Sigmoid colon (tissue), 7 donors: ENCODE measurements around the gene ZFAND3. TPM values are rescaled to one million over a fixed set of nuclear protein-coding genes. Genes with fewer than 3 reads are reported as not detected.

Experiments used
- DNase-seq: peaks from one replicate; pipeline ENCODE4 v3.0.0-alpha.2; 2019
- H3K27ac ChIP-seq, 4 donors: fragments of 200-600 bp; sonication (generic); one replicate each; pipeline ENCODE4 v1.5.1; 2016 to 2019; ENCODE audit warnings: mild to moderate bottlenecking in 1 of 4
- H3K27me3 ChIP-seq, 3 donors: fragments of 200-600 bp; sonication (generic); one replicate each; pipeline ENCODE4 v1.5.1; 2019; ENCODE audit warnings: mild to moderate bottlenecking in 1 of 3
- H3K36me3 ChIP-seq, 4 donors: fragments of 200-600 bp; sonication (generic); one replicate each; pipeline ENCODE4 v1.5.1; 2016 to 2019
- H3K4me1 ChIP-seq, 4 donors: fragments of 200-600 bp; sonication (generic); one replicate each; pipeline ENCODE4 v1.5.1; 2017 to 2019
- H3K4me3 ChIP-seq, 4 donors: fragments of 200-600 bp; sonication (generic); one replicate each; pipeline ENCODE4 v1.5.1; 2017 to 2019; ENCODE audit warnings: mild to moderate bottlenecking in 2 of 4, moderate library complexity in 1 of 4
- H3K9me3 ChIP-seq, 4 donors: fragments of 200-600 bp in 3 of 4; sonication (generic) in 3 of 4; one replicate each; pipeline versions ENCODE4 v1.5.1 to v1.6.1; 2013 to 2019
- EP300 ChIP-seq, 4 donors: sonication (generic); formaldehyde crosslinking; IDR thresholded peaks; one replicate each; pipeline ENCODE4 v1.6.1; 2017; ENCODE audit warnings: antibody characterized with exemption in 4 of 4
- POLR2A ChIP-seq, 2 donors: fragments of 450-650 bp; IDR thresholded peaks; one replicate each; pipeline ENCODE4 v1.6.1; 2016; ENCODE audit warnings: antibody characterized with exemption in 2 of 2, mild to moderate bottlenecking in 2 of 2, moderate library complexity in 2 of 2
- POLR2AphosphoS5 ChIP-seq, 4 donors: sonication (generic); formaldehyde crosslinking; IDR thresholded peaks; one replicate each; pipeline ENCODE4 v1.6.1; 2017; ENCODE audit warnings: antibody characterized with exemption in 4 of 4
- WGBS, 2 donors: extraction: QIAGEN DNeasy Blood & Tissue Kit; methylation state at CpG; one replicate each; pipeline ENCODE4 v1.1.7; 2013; 5-methylcytosine and 5-hydroxymethylcytosine counted together
- intact Hi-C: fragments of 100-400 bp; cut with DNase I; formaldehyde crosslinking; loops from one replicate; pipeline ENCODE4 v1.15.1; 2023
- polyA plus RNA-seq, 3 donors: library from polyadenylated mRNA; stranded (reverse); fragments of 200-250 nt; gene quantifications; one replicate each; pipeline ENCODE4 v1.2.3, GENCODE V29; 2013
- total RNA-seq, 4 donors: library from RNA; depleted of rRNA; stranded (reverse); fragments of >200 nt; gene quantifications; one replicate each; pipeline ENCODE4 v1.1.0, GENCODE V29; 2016
- TF ChIP-seq, protein P1 (sequence below), 4 experiments: fragments of 450-650 bp in 3 of 4; fragments of 200-600 bp in 1 of 4; IDR thresholded peaks; one replicate each; pipeline ENCODE4 v1.5.1; 2016 to 2019; ENCODE audit warnings: antibody characterized with exemption in 4 of 4, mild to moderate bottlenecking in 3 of 4, moderate library complexity in 2 of 4
- donor health status: healthy with polysubstance abuse.
- donor health status: Bipolar disorder and iron deficiency.
- donor health status: healthy.

ZFAND3 gene
- total and polyA plus RNA-seq, 7 donors, result 32.4 to 54.8 (median 39.0) TPM

DNA sequence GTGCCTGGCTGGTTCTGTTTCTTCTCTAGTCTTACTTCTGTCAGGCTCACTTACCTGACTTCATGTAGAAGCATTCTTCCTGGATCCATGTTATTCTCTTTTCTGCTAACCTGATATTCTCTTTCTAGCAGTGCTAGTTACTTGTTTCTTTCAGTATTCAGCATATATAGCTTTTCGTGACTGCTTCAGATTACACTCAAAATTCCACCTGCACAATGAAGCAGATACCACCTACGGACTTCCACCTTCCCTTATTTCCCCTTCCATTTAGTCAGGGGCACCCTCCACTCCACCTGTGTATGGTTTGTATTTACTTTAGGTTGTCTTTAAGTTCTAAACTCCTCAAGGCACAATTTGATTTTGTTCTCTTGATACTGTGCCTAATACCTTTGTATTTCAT, 36.8 kb downstream of the ZFAND3 start:
- no peak for DNase-seq
- peaks cover 0 to 38% (median 22%) of the 10 kb centered on the region in 4 donors for H3K4me1 ChIP-seq
- no peaks in the 10 kb centered on the region for H3K36me3 ChIP-seq
- H3K27ac ChIP-seq, result no peak overlapping the region
- no peak overlapping the region for H3K4me3 ChIP-seq
- TF ChIP-seq POLR2AphosphoS5 (IDR thresholded peaks at IDR 0.05), result no peak
- TF ChIP-seq POLR2A (IDR thresholded peaks at IDR 0.05), result no peak
- no peak for TF ChIP-seq EP300 (IDR thresholded peaks at IDR 0.05)
- TF ChIP-seq, protein P1, sequence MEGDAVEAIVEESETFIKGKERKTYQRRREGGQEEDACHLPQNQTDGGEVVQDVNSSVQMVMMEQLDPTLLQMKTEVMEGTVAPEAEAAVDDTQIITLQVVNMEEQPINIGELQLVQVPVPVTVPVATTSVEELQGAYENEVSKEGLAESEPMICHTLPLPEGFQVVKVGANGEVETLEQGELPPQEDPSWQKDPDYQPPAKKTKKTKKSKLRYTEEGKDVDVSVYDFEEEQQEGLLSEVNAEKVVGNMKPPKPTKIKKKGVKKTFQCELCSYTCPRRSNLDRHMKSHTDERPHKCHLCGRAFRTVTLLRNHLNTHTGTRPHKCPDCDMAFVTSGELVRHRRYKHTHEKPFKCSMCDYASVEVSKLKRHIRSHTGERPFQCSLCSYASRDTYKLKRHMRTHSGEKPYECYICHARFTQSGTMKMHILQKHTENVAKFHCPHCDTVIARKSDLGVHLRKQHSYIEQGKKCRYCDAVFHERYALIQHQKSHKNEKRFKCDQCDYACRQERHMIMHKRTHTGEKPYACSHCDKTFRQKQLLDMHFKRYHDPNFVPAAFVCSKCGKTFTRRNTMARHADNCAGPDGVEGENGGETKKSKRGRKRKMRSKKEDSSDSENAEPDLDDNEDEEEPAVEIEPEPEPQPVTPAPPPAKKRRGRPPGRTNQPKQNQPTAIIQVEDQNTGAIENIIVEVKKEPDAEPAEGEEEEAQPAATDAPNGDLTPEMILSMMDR (IDR thresholded peaks at IDR 0.05), result no peak
- H3K9me3 ChIP-seq, result no peaks in the 10 kb centered on the region
- WGBS, 2 donors, result 92 to 97% methylated on average over 2 of the region's 2 CpGs
- intact Hi-C loops, result loop anchor here (5.0 kb wide), 1 partner anchor 64 kb away; no protein-coding TSS in a partner anchor
- no peaks in the 10 kb centered on the region for H3K27me3 ChIP-seq

DNA sequence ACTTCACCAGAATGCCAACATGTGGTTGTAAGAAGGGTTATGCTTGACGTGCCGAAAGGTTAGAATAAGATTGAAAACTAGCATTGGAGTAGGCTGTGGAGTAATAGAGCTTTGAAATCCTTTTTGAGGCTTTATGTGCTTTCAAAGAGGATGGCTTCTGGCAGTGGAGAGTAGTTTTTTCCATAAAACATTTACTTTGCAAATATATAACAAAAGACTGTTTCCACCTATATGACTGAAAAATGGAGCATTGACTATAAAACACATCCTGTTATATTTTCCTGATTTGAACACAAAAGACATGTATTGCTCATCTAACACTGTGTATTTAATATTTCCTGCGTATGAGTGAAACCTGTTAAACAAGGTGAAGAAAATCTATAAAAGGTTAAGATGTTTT, 38.8 kb downstream of the ZFAND3 start:
- WGBS, 2 donors, result 85 to 88% methylated on average over 3 of the region's 3 CpGs
- intact Hi-C loops, result loop anchor here (5.0 kb wide), 1 partner anchor 66 kb away; no protein-coding TSS in a partner anchor
- peaks cover 0 to 44% (median 19%) of the 10 kb centered on the region in 4 donors for H3K4me1 ChIP-seq

DNA sequence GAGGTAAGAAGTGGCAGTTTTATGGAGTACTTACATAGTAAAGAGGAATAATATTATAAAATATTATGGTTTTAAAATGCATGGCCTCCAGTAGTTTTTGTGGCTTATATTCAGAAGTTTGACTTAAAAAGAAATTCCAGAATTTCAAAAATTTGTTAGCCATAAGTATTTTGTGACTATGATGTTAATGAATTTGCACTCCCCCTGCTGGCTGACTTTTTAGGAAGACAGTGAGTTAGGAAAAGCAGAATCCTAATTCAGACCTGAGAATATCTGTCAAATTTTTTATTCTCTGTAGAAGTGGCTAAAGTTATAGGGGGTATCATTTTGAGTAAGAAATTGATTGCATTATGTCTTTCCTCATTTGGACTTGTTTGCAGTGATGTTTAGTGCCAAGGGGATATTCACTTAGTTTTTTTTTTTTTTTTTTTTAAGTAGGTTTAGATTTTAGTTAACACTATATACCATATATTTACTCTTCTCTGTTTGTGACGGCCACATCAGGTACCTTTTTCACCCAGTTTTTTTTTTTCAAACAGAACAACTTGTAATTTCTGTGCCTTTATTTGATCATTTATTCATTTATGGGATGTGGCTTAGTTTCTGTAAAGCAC, 40.8 kb downstream of the ZFAND3 start:
- Histone ChIP-seq H3K4me1 (peaks cover 0 to 44% (median 22%) of the 10 kb centered on the region in 4 donors), H3K9me3 (no peaks in the 10 kb centered on the region), H3K4me3 (no peak overlapping the region), H3K36me3 (no peaks in the 10 kb centered on the region), H3K27me3 (no peaks in the 10 kb centered on the region), H3K27ac (no peak overlapping the region)
- DNase-seq, result no peak
- WGBS, 2 donors, result 53 to 80% methylated on average over 1 of the region's 1 CpG
- TF ChIP-seq POLR2A (IDR thresholded peaks at IDR 0.05), result no peak
- TF ChIP-seq, protein P1 (IDR thresholded peaks at IDR 0.05), result peak in 3 of 4 experiments; percentile 42 to 51 (median 46)
- intact Hi-C loops, result no loop called here

More for the DNA sequence above, 38.8 kb downstream of the ZFAND3 start:
- TF ChIP-seq, protein P1 (IDR thresholded peaks at IDR 0.05), result no peak
- no peak for TF ChIP-seq POLR2A (IDR thresholded peaks at IDR 0.05)
- DNase-seq, result no peak
- Histone ChIP-seq H3K36me3 (no peaks in the 10 kb centered on the region), H3K4me3 (no peak overlapping the region), H3K27ac (no peak overlapping the region), H3K9me3 (no peaks in the 10 kb centered on the region), H3K27me3 (no peaks in the 10 kb centered on the region)

DNA sequence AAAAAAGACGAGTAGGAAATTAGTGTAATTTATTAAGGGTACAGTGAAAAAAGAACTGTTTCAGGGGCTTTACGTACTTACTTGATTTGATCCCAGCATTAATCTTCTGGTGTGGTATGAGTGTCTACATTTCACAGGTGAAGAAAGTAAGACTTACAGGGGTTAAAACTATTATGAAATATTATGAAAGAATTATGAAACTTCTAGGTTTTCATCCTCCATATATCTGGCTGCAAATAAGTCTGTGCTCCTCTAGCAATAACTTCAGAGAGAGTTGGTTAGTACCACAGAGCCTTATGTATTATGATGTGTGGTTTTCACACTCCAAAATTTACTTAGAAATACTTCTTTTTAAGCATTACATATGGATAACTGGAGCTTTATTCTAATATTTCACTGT, 41.9 kb downstream of the ZFAND3 start:
- TF ChIP-seq, protein P1 (IDR thresholded peaks at IDR 0.05), result no peak
- TF ChIP-seq EP300 (IDR thresholded peaks at IDR 0.05) (no peak), POLR2A (IDR thresholded peaks at IDR 0.05) (no peak), POLR2AphosphoS5 (IDR thresholded peaks at IDR 0.05) (no peak)
- Histone ChIP-seq H3K27ac (no peak overlapping the region), H3K9me3 (no peaks in the 10 kb centered on the region), H3K4me1 (peaks cover 0 to 54% (median 28%) of the 10 kb centered on the region in 4 donors), H3K27me3 (no peaks in the 10 kb centered on the region), H3K4me3 (no peak overlapping the region), H3K36me3 (no peaks in the 10 kb centered on the region)
- intact Hi-C loops, result no loop called here
- DNase-seq, result no peak
- 83 to 90% methylated on average over 2 of the region's 2 CpGs for WGBS, 2 donors

DNA sequence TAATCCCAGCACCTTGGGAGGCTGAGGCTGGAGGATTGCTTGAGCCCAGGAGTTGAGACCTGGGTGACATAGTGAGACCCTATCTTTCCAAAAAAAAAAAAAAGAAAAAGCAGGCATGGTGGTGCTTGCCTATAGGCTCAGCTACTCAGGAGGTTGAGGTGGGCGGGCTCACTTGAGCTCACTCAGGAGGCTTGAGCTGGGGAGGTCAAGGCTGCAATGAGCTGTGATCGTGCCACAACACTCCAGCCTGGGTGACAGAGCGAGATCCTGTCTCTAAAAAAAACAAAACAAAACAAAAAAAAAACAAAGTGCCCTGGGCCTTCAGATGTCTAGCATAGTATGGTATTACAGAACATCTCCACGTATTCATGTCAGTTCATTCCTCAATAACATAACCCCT, 42.9 kb downstream of the ZFAND3 start:
- TF ChIP-seq POLR2AphosphoS5 (IDR thresholded peaks at IDR 0.05) (no peak), EP300 (IDR thresholded peaks at IDR 0.05) (no peak), POLR2A (IDR thresholded peaks at IDR 0.05) (no peak)
- TF ChIP-seq, protein P1 (IDR thresholded peaks at IDR 0.05), result no peak
- intact Hi-C loops, result no loop called here
- no peak overlapping the region for H3K27ac ChIP-seq
- WGBS, 2 donors, result 92 to 95% methylated on average over 4 of the region's 4 CpGs
- DNase-seq, result no peak
- H3K4me1 ChIP-seq, result peaks cover 0 to 63% (median 36%) of the 10 kb centered on the region in 4 donors
- H3K9me3 ChIP-seq, result no peaks in the 10 kb centered on the region
- H3K4me3 ChIP-seq, result no peak overlapping the region
- no peaks in the 10 kb centered on the region for H3K27me3 ChIP-seq
- H3K36me3 ChIP-seq, result no peaks in the 10 kb centered on the region
